ENCODE measurements around the gene OTX1. TPM values are rescaled to one million over a fixed set of nuclear protein-coding genes. Genes with fewer than 3 reads are reported as not detected.
A peak's percentile ranks its signal among the peaks of the same experiment; 100 is the strongest.
"Not testable (repeated sequence)": the region's sequence is repeated elsewhere in the genome, so short reads cannot be mapped to it uniquely, and the experiment has no call there.

OTX1 gene
- total RNA-seq, 1 experiment from 2014 or later: 14.4 TPM

GRCh38 chr2:63073994-63074393, 23.4 kb downstream of the OTX1 start:
- no peak overlapping the region for H3K27ac Mint-ChIP-seq (ENCODE audit: unreplicated experiment)
- Histone ChIP-seq H3K36me3 (ENCODE audit: control insufficient read depth, insufficient read depth, low read length) (no peaks in the 10 kb centered on the region), H3K4me3 (ENCODE audit: low read depth, low read length) (no peak overlapping the region), H3K4me1 (peaks cover 6% of the 10 kb centered on the region), H3K27me3 (replicated peaks; ENCODE audit: control insufficient read depth, insufficient read depth, low read length) (no peaks in the 10 kb centered on the region; the same call in 1 of the 2 replicates), H3K9me3 (no peaks in the 10 kb centered on the region)
- DNase-seq: no peak
- ChIA-PET CTCF (no interaction called here), POLR2A (no interaction called here)
- H3K4me3 Mint-ChIP-seq (ENCODE audit: unreplicated experiment): no peak overlapping the region
- TF ChIP-seq CTCF (IDR thresholded peaks at IDR 0.05; ENCODE audit: insufficient read depth in 1 of 2, low read depth in 1 of 2, low read length in 1 of 2, severe bottlenecking in 1 of 2, unreplicated experiment in 1 of 2): no peak
- no peaks in the 10 kb centered on the region for H3K4me1 Mint-ChIP-seq (ENCODE audit: low read depth, unreplicated experiment)
- H3K9me3 Mint-ChIP-seq (ENCODE audit: unreplicated experiment): no peaks in the 10 kb centered on the region
- no TSS peak for BruUV-seq (replicated peaks)
- no peaks in the 10 kb centered on the region for H3K36me3 Mint-ChIP-seq (ENCODE audit: insufficient read depth, unreplicated experiment)
- H3K27me3 Mint-ChIP-seq (ENCODE audit: insufficient read depth, unreplicated experiment): no peaks in the 10 kb centered on the region
- intact Hi-C loops (cut with micrococcal nuclease; ENCODE audit: unreplicated experiment): no loop called here

GRCh38 chr2:63074399-63074798, 23.8 kb downstream of the OTX1 start:
- H3K4me3 ChIP-seq (ENCODE audit: low read depth, low read length); POLR2A ChIA-PET; CTCF ChIA-PET; H3K27me3 Mint-ChIP-seq (ENCODE audit: insufficient read depth, unreplicated experiment); H3K4me3 Mint-ChIP-seq (ENCODE audit: unreplicated experiment); H3K9me3 Mint-ChIP-seq (ENCODE audit: unreplicated experiment); DNase-seq; H3K36me3 Mint-ChIP-seq (ENCODE audit: insufficient read depth, unreplicated experiment); intact Hi-C loops (cut with micrococcal nuclease; ENCODE audit: unreplicated experiment); H3K27ac Mint-ChIP-seq (ENCODE audit: unreplicated experiment); BruUV-seq (replicated peaks); H3K4me1 Mint-ChIP-seq (ENCODE audit: low read depth, unreplicated experiment); H3K9me3 ChIP-seq; H3K27me3 ChIP-seq (replicated peaks; ENCODE audit: control insufficient read depth, insufficient read depth, low read length); H3K36me3 ChIP-seq (ENCODE audit: control insufficient read depth, insufficient read depth, low read length): not testable (repeated sequence)
- peaks cover 10% of the 10 kb centered on the region for H3K4me1 ChIP-seq

GRCh38 chr2:63078852-63079606, 28.4 kb downstream of the OTX1 start:
- intact Hi-C loops (cut with micrococcal nuclease; ENCODE audit: unreplicated experiment): loop anchor here (1.0 to 2.0 kb wide), 2 partner anchors 110 to 408 kb away; no protein-coding TSS in a partner anchor
- BruUV-seq (replicated peaks): no TSS peak
- DNase-seq: peak; percentile 47 to 63

More at GRCh38 chr2:63078852-63079606, 28.4 kb downstream of the OTX1 start:
- Mint-ChIP-seq H3K27ac (ENCODE audit: unreplicated experiment) (no peak overlapping the region), H3K4me3 (ENCODE audit: unreplicated experiment) (no peak overlapping the region), H3K9me3 (ENCODE audit: unreplicated experiment) (no peaks in the 10 kb centered on the region), H3K4me1 (ENCODE audit: low read depth, unreplicated experiment) (peaks cover 12% of the 10 kb centered on the region), H3K27me3 (ENCODE audit: insufficient read depth, unreplicated experiment) (no peaks in the 10 kb centered on the region), H3K36me3 (ENCODE audit: insufficient read depth, unreplicated experiment) (no peaks in the 10 kb centered on the region)
- no peaks in the 10 kb centered on the region for H3K27me3 ChIP-seq (replicated peaks; ENCODE audit: control insufficient read depth, insufficient read depth, low read length)
- H3K4me3 ChIP-seq (ENCODE audit: low read depth, low read length): no peak overlapping the region
- ChIA-PET POLR2A (interaction anchor here (0.5 kb wide), 1 partner anchor 98 kb away, joined by 3 read pairs; no protein-coding TSS in a partner anchor), CTCF (interaction anchor here (0.5 kb wide), 1 partner anchor 783 kb away, joined by 3 read pairs; no protein-coding TSS in a partner anchor)
- H3K9me3 ChIP-seq: no peaks in the 10 kb centered on the region
- H3K36me3 ChIP-seq (ENCODE audit: control insufficient read depth, insufficient read depth, low read length): no peaks in the 10 kb centered on the region
- TF ChIP-seq CTCF (IDR thresholded peaks at IDR 0.05; ENCODE audit: insufficient read depth in 1 of 2, low read depth in 1 of 2, low read length in 1 of 2, severe bottlenecking in 1 of 2, unreplicated experiment in 1 of 2): peak; percentile 47
- H3K4me1 ChIP-seq: peaks cover 26% of the 10 kb centered on the region

Data from Caco-2 (cell line).